DMS153 treated with DMSO at 0.1 percent for 48 hours (cell line): ENCODE data around the gene EGFL8.
"Not testable (repeated sequence)": the region's sequence is repeated elsewhere in the genome, so short reads cannot be mapped to it uniquely, and the experiment has no call there.

Experiments used
- DNase-seq: peaks from one replicate; lab custom pipeline; 2025; ENCODE audit not compliant: unreplicated experiment; lab: John Stamatoyannopoulos, UW

The EGFL8 gene

DNA sequence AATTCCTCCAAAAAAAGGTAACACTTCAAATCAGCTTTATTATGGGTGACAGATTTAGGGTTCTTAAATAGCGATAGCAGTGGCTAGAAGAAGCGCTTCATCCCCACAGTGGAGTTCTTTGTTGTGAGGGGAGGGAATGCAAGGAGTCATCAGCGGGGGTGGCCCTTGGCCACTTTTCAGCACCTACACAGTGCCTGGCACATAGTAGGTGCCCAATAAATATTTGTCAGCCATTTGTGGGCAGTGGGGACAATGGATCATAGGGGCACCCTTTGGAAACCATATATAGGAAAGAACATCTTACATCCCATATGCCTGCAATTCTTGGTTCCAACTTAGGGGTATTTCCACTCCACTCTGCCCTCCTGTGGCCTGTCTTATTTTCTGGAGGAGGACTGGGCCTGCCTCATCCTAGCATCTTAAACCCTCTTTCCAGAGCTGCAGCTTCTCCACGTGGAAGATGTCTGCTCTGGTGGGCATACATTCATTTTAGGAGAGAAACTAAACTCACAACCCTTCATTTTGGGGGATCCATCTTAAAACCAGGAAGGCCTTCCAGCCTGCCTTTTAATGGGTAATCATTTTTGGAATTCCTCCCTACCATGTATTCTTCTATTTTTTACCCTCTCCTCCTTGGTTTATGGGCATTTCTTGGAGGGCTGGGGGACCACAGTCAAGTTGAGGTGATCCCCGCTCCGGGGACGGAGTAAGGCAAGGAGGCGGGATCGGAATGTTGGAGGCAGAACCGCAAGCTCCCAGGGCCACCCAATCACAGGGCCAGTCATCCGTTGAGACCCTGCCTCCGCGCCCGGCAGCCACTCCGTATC lies 30.6 kb downstream of the EGFL8 start:
- peak; percentile 22 for DNase-seq

DNA sequence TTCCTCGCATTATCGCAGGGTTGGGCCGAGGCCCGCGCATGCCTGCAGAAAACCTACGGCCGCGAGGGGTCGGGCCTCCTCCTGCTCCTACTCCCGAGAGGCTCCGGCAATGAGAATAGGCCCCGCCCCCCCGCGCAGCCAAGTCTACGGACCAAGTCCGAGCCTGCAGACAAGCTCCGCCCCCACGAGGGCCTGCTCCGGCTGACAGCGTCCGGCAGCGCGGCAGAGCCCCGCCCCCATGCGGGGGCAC lies 31.2 kb downstream of the EGFL8 start:
- peak; percentile 98 for DNase-seq

DNA sequence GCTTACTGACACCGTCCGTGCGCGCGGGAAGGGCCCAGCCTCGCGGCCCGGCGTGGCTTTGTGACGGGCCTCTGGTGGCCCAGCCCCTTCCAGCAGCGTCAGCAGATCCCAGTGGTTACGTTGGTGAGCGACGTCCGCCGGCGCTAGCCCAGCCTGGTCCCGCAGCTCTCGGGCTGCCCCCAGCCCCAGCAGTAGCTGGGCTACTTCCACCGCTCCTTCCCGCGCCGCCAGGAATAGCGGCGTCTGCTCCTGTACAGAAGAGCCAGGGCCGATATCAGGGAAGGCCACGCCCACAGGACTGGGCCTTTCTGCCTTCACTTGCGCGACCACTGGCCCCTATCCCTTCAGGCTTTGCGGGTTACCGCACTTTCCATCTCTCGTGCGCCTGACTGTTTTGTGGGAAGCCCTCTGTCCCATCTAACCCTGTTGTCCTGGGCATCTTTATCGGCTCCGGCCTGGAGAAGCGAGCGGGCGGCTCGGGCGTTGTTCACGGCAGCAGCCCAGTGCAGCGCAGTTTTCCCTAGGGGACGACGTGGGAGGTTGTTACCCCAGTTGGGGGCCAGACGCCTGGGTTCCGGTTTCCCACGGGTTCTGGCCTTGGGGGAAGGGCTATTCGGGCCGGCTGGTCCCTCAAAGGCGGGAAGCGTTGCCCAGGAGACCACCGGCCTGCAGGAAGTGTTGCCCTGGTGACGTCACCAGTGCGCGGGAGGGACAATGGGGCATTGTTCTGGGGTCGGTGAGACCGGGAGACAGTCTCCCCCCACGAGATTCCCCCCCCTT lies 31.7 kb downstream of the EGFL8 start:
- DNase-seq: peak; percentile 63

DNA sequence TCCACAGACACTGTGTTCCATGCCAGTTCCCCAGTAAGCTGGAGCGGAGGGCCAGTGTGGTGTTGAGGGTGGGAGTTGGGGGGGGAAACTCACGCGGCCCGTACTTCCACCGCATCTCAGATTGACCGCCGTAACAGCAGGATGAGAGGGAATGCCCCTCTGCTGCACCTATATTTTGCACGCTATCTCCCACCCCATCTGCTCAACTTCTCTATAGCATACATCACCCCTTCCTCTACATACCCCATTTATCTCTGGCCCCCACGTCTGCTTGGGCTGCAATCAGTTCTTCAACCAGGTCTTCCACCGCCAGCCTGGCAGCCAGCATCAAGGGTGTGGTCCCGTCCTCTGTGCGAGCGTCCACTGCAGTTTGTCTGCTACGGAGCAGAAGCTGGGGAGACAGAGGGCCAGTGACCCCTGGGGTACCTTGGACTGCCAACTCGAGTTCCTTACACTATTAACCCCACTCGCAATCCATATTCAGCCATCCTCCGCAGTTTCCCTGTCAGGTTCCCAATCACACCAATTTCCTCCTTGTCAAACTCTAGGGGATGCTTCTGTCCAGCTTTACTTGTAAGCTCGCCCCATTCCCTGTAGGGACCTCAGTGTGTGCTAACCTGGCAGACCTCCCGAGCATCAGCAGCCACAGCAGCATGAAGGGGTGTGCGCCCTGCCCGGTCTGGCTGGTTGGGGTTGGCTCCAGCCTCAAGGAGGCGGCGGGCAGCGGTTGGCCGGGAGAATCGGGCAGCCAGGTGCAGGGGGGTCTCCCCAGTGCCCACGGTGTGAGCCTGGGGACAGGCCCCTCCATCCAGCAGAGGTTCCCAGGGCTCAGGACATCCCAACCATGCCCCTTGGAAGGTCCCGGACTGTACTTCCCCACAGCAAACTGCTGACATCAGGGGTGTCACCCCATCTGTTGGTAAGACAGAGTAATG lies 32.6 kb downstream of the EGFL8 start:
- DNase-seq: no peak

DNA sequence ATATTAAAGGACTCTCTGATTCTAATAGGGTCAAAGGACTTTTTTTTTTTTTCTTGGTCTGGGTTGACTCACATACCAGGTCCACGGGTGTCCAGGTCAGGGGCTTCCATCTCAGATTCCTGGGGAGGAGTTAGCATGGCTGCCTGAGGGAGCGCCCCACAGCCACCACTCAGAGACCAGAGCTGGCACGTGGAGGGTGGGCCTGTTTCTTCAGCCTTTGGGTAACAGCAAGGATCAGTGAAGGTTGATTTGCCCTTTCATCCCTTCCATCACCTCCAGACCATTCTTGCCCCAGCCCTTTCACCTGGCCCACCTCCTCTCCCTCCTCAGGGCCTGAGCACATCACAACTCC lies 33.9 kb downstream of the EGFL8 start:
- DNase-seq: no peak

DNA sequence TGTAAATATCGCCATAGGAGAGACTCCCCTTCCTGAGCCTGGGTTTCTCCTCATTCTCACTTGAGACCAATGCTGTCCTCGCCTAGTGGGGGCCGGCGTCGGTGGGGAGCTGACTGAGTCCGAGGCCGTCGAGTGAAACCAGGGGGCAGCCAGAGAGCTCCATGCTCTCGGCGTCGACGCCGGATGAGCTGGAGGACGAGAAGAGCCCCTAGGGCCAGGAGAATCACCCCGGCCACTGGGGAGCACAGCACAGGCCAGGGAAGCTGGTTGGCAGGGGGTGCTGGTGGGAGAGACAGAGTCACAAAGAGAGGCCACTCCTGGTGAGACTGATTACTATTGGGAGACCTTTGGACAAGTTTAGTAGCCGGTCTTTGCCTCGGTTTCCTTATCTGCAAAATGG lies 34.5 kb downstream of the EGFL8 start:
- no peak for DNase-seq

DNA sequence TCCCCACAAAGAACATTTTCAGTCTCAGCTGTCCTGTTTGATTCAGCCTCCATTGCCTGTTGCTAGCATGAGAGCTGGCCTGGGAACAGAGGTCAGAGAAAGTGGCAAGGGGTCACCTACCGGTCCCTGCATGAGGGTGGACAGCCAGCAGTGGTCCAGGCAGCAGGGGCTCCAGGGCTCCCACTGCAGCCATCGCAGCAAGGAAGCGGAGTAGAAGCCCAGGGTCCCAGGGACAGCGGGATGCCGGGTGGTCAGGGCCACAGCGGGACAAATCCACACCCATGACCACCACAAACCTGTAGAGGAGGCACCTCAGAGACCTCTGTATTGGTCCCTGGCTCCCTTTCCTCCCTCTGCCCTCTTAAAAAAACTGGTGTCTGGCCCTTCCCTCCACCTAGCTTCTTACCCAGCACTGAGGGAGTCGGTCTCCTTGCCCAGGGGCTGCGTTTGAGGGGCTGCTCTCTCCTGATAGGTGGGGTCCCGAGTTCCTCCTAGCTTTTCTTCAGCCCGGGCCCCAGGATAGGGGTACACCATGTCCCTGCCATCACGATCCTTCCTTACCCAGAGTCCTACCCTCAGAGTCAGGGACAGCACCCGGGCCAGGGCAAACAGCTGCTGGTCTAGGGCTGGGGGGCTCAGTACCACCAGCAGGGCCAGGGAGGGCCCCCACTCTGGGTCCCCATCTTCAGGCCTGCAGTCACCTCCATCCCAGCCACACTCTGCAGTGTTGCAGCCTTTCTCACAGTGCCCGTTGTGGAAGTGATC lies 36.5 kb downstream of the EGFL8 start:
- no peak for DNase-seq

DNA sequence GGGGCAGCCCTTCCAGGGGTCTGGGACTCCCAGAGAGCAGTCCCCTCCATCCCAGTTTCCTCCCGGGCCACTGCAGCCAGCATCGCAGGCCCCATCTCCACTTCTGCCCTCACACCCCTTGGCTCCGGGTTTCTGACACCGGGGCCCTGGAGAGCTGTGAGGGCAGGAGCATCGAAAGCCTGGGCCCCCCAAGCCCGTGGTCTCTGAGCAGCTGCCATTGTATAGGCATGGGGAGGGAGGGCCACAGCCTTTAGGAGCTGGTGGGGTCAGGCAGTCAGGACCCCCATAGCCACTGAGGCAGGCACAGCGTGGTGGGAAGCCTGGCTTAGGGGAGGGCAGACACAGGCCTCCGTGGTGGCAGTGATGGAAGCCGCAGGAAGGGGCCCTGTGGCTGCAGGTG lies 37.8 kb downstream of the EGFL8 start:
- no peak for DNase-seq

DNA sequence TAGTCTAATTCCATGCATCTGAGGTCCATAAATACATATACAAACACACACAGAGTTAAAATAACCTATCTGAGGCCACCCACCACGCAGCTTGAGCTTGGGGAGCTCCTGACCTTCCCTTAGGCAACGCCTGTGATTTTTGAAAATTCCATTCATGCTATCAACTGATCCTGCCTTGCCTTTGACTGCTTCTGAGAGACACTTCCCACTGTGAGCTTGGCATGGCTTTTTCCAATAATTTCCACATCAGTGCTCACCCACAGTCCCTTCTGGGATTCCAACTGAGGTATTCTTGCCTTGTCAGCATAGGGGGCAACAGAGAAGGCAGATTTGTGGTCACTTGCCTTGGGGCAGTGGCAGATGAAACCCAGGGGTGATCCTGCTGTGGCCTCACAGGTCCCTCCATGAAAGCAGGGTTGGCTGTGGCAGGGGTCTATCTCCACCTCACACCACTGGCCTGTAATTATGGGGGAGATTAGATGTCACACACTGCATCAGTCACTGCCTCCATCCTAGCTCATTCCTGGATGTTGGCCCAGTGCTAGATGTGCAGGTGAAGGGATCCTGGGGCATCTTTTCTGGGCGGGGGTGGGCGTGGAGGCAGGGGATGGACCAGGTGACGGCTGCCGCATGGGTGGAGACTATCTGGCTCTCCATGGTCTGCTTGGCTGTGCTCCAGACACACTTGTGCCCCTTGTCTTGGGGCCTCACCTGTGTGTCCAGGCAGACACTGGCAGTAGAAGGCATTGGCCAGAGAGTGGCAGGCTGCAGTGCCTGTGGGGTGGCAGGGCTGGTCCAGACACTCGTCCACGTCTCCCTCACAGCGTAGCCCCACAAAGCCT lies 39.3 kb downstream of the EGFL8 start:
- no peak for DNase-seq

DNA sequence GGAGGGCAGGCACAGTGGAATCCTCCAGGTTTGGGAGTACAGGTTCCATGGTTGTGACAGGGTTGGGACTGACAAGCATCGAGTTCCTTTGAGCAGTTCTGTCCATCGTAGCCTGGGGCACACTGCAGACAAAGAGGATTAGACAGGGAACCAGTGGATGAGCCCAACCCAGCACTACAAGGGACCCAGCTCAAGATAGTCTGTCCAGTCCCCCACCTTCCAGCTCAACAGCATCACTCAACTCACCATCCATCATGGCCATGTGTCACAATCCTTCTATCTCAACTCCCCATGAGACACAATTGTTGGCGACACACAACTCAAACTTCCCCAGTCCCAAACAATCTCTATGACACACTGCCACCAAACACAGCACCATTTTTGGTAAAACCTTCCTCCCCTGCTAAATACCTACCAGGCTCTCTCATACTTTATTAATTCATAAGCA lies 39.9 kb downstream of the EGFL8 start:
- no peak for DNase-seq

DNA sequence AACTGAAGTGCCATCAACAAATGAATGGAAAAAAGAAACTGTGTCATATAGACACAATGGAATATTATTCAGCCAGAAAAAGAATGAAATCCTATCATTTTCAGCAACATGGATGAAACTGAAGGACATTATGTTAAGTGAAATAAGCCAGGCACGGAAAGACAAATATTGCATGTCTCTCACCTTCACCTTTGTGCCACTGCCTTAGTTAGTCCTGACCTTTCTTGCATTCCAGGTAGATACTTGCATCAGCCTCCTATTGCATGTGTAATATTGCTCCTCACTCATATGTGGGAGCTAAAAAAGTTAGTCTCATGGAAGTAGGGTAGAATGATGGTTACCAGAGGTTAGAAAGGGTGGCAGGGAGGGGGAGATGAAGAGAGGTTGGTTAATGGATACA lies 44.6 kb downstream of the EGFL8 start:
- no peak for DNase-seq

DNA sequence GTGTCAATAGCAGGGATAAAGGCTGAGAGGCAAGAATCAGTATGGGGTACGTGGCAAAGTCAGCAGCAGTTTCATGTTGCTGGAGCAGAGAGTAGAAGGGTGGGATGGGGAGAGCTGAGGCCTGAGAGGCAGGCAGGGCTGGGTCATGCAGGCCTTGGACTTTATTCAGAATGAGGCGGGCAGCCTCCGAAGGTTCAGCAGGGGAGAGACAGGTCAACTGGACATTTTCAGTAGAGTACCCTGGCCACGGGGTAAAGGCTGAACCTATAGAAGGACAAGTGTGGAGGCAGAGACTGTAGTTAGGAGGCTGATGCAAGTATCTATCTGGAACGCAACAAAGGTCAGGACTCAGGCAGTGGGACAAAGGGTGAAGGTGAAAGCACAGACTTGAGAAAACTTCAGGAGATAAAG lies 45.8 kb downstream of the EGFL8 start:
- DNase-seq: no peak

DNA sequence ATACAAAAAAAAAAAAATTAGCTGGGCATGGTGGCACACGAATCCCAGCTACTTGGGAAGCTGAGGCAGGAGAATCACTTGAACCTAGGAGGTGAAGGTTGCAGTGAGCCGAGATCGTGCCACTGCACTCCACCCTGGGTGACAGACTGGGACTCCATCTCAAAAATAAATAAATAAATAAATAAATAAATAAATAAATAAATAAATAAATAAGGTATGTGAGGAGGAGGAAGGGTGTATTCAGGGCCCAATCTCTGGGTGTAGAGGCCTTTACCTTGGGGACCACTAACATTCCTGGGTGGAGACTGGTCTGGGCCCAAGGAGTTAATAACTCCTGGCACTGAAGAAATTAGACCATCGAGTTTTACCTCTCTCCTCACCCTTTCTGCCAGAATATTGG lies 47.0 kb downstream of the EGFL8 start:
- DNase-seq: not testable (repeated sequence)

DNA sequence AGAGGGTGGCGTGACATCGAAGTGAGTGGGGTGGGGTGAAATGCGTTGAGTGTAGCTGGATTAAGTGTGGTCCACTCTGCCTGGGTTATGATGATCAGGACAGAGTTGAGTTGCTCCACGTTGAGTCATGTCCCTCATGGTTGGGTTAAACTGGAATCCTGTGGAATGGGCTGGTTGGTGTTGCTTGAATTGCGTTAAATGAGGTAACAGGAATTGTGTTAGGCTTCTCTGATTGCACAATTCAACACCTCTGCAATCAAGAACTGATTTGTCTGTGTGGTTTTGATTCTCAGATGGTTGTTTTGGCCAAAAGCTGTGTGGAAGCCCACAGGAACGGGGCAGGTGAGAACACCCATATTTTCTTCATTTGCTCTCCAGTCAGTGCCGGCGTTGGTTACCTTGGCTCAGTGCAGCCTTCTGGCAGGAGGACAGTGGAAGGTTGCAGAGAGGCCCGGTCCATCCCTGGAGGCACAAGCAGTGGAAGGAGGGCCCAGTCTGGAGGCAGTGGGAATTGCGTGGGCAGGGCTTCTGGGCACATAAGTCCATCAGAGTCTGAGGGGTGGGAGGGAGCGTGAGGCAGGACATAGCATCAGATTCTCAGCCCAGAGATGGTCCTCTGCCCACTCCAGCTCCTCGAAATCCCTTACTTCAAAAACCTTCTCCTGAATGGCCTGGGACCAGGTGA lies 47.8 kb downstream of the EGFL8 start:
- no peak for DNase-seq

DNA sequence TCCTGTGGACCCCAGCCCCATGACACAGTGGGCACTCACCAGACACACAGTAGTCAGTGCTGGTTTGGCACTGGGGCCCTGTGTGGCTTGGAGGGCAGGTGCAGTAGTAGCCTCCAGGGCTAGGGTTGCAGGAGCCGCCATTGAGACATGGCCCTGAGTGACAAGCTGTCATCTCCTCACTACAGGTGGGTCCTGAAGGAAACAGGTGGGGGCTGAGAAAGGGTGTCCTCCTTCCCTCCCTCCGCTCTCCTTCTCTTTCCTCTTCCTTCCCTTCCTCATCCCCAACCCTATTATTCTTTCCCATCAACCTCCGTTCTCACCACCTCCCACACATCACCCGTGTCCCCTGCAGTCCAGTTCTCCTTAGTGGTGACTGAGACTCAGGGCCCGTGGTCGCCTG lies 49.3 kb downstream of the EGFL8 start:
- no peak for DNase-seq

DNA sequence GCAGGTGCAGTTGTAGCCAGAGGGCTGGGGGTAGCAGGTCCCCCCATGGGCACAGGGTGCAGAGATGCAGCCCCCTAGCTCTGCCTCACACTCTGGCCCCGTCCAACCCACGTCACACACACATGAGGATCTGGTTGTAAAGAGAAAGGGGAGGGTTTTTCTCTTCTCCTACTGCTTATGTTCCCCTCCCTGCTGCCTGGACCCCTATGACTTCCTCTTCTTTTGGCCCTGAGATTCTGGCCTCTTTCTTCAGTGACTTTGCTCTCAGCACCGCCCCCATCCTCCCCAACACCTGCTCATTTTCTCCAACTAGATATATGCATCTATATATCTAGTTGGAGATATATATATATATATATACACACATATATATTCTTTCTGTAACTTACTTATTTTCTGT lies 49.7 kb downstream of the EGFL8 start:
- DNase-seq: no peak

DNA sequence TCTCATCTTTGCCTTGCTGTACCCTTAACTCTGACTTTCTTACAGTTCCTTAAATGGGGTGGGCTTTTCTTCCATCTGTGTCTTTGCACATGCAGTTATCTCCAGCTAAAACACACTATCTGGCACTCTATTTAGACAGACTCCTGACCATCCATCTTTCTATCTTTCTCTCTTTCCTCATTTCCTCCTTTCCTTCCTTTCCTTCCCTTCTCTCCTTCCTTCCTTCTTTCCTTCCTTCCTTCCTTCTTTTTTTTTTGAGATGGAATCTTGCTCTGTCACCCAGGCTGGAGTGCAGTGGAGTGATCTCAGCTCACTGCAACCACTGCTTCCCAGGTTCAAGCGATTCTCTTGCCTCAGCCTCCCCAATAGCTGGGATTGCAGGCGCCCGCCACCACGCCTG lies 51.2 kb downstream of the EGFL8 start:
- no peak for DNase-seq

DNA sequence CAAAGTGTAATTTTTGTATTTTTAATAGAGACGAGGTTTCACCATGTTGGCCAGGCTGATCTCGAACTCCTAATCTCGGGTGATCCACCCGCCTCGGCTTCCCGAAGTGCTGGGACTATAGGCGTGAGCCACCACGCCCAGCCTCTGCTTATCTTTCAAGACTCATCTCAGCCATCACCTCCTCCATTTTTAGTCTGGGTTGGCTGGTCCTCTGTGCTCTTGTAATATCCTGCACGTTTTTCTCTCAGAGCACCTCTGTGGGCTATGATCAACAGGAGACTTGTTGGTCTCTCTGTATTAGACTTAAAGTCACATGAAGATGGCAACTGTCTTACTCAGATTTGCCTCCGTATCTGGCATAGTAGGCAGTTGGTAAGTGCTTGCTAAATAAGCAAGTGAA lies 51.9 kb downstream of the EGFL8 start:
- DNase-seq: no peak

DNA sequence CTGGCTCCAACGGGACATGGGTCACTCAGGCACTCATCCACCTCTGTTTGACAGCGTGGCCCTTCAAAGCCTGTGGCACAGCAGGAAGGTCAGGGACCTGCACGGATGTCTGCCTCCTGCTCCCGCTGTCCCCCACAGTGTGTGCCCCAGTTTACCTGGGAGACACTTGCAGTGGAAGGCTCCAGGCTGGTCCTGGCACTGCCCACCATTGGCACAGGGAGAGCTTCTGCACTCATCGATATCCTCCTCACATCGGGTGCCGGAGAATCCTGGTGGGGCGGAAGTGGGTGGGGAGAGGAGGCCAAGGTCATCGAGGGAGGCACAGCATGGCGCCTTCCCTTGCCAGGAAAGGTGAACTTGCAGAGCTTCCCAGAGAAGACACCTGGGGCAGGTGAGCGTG lies 52.6 kb downstream of the EGFL8 start:
- DNase-seq: no peak
